Measurements from ENCODE around the gene RASGRF2.
"Not testable (repeated sequence)": the region's sequence is repeated elsewhere in the genome, so short reads cannot be mapped to it uniquely, and the experiment has no call there.

Gene RASGRF2

GRCh38 chr5:81023261-81023970 lies 63.3 kb downstream of the RASGRF2 start:
- DNase-seq, result no peak

DNA sequence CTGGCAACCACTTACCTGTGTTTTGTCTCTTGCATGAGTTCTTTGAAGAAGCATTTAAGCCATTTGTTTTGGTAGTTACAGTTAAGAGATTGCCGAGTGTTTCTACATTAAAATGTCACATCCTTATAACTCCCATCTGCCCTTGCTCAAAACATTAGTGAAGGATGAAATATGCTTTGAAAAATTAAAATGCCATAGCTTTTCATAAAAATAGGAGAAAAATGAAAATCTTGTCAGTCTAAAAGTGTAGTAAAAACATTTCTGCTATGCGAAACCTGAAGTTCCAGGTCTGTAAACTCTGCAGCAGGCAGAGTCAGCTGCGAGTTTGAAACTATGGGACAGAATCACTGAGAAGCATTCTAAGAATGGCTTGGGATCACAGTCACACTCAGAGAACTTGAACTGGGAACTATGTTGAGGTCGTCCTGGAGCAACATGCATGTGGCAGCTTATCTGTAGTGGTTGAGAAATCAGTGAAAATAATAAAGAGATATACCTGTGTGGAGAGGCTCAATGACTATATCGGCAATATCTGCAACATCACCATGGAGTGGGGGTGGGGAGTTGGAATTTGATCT lies 67.4 kb downstream of the RASGRF2 start:
- no peak for DNase-seq

- DNase-seq, result not testable (repeated sequence)
Measured at GRCh38 chr5:81028888-81029287, 68.7 kb downstream of the RASGRF2 start.

DNA sequence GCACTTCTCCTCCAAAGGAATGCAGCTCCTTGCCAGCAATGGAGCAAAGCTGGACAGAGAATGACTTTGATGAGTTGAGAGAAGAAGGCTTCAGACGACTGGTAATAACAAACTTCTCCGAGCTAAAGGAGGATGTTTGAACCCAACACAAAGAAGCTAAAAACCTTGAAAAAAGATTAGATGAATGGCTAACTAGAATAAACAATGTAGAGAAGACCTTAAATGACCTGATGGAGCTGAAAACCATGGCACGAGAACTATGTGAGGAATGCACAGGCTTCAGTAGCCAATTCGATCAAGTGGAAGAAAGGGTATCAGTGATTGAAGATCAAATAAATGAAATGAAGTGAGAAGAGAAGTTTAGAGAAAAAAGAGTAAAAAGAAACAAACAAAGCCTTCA lies 69.6 kb downstream of the RASGRF2 start:
- DNase-seq, result not testable (repeated sequence)

DNA sequence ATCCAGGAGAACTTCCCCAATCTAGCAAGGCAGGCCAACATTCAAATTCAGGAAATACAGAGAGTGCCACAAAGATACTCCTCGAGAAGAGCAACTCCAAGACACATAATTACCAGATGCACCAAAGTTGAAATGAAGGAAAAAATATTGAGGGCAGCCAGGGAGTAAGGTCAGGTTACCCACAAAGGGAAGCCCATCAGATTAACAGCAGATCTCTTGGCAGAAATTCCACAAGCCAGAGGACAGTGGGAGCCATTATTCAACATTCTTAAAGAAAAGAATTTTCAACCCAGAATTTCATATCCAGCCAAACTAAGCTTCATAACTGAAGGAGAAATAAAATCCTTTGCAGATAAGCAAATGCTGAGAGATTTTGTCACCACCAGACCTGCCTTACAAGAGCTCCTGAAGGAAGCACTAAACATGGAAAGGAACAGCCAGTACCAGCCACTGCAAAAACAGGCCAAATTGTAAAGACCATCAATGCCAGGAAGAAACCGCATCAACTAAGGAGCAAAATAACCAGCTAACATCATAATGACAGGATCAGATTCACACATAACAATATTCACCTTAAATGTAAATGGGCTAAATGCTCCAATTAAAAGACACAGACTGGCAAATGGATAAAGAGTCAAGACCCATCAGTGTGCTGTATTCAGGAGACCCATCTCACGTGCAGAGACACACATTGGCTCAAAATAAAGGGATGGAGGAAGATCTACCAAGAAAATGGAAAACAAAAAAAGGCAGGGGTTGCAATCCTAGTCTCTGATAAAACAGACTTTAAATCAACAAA lies 70.3 kb downstream of the RASGRF2 start:
- DNase-seq, result not testable (repeated sequence)

DNA sequence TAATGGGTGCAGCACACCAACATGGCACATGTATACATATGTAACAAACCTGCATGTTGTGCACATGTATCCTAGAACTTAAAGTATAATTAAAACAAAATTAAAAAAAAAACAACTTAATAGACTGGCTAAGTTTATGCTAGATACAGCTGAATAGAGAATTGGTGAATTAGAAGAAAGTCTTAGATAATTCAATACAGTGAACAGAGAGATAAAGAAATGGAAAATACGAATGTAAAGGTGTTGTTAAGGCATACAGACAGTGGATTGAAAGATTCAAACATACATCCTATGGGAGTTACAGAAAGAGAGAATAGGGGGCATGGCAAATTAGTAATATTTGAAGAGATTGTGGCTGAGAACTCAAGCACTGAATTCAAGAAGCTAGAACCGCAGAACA lies 75.4 kb downstream of the RASGRF2 start:
- DNase-seq, result no peak

DNA sequence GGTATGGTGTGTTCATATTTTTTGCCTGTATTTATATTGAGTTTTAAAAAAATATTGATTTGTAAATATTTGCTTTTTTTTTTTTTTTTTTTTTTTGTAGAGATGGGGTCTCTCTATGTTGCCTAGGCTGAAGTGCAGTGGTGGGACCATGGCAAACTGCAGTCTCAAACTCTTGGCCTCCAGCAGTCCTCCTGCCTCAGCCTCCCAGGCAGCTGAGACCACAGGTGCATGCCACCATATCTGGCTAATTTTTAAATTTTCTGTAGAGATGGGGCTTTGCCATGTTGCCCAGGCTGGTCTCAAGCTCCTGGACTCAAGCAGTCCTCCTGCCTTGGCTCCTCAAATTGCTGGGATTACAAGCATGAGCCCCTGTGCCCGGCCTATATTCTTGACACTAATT lies 78.3 kb downstream of the RASGRF2 start:
- no peak for DNase-seq

- no peak for DNase-seq
Measured at GRCh38 chr5:81044868-81045267, 84.7 kb downstream of the RASGRF2 start.

GRCh38 chr5:81045389-81045807 lies 85.2 kb downstream of the RASGRF2 start:
- no peak for DNase-seq

DNA sequence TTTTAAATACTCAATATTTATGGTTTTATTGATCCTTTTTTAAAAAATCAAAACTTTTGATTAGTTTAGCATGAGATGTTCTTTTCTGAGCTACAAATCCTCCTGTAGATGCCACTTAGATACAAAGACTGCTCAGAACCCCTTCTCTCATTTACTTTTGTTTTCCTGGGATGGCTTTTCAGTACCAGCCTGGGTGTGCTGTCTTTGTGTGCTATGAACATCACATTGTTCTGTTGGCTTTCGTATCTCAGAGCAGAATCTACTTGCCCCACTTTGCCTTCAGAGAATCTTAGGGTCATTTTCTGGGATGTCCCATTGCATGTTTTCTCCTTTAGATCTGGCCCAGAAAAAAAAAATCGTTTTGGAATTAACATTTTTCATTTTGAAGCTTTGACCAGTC lies 85.9 kb downstream of the RASGRF2 start:
- DNase-seq, result no peak

DNA sequence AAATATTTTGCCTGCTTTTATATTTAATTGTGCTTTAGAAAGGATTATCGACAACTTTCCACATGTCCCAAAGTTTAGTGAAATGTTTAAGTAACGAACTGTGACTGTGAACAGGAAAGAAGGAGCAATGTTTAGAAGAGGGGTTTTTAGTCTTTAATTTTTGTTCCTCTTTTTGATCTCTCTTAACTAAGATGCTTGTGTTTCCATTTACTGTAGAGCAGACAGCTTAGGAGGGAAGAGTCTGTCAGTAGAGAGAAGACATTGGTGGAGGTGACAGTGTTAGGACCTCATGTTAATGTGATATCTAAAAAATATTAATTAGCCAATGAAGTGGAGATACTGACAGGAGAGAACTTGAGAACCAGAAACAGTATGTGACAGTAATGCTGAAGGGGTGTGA lies 92.2 kb downstream of the RASGRF2 start:
- no peak for DNase-seq

- DNase-seq, result not testable (repeated sequence)
Measured at GRCh38 chr5:81053282-81053681, 93.1 kb downstream of the RASGRF2 start.

DNA sequence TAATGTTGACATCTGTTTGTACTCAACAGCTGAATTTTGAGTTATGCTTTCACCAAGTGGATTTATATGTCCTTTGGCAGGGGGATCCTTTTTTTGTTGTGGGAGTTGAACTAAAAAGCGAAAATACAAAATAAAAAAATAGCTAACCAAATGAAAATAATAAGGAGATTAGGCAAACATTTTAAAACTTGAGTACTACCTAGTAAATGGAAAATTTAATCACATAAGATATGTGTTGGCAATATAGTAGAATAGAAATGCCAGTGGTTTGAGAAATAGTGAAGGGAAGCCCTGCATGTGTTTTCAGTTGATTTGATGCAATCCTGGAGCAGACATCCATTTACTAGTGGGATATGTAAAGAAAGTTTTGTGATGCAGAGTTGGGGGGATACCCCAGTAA lies 98.0 kb downstream of the RASGRF2 start:
- no peak for DNase-seq

DNA sequence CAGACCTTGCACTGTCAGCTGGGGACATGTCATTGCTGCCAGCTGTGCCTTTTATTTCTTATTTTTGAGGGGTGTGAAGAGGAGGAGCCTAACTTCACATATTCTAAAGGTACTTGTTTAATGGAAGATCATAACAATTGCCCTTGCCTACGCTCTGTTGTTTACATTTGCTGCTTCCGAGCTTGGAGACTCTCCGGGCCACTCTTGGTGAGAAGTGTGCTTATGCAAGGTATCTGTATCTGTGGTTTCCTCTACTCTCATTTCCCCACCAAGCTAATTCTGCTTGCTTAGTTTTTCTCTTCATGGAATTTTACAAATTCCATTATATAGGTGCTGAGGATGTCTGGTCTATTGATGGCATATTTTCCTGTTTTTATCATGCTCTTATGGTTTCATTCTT lies 105.3 kb downstream of the RASGRF2 start:
- DNase-seq, result no peak

GRCh38 chr5:81066102-81066501 lies 105.9 kb downstream of the RASGRF2 start:
- DNase-seq, result no peak

DNA sequence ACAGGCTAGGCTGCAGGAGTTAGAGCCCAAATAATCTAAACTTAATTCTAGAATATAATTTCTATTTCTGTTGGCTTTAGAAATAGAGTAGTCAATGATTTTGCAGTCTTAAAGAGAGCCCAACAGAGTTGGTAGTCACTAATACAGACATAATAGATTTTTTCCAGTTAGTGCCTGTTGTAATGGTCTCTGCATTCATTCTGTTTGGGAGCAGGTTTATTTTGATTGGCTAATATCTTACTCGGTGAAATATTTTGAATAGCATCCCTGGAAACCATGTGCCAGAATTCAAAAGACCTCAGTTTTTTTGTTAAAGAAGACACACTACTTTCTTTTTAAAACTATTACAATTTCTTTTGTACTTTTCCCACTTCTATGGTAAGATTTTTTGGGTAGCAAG lies 107.2 kb downstream of the RASGRF2 start:
- DNase-seq, result no peak

DNA sequence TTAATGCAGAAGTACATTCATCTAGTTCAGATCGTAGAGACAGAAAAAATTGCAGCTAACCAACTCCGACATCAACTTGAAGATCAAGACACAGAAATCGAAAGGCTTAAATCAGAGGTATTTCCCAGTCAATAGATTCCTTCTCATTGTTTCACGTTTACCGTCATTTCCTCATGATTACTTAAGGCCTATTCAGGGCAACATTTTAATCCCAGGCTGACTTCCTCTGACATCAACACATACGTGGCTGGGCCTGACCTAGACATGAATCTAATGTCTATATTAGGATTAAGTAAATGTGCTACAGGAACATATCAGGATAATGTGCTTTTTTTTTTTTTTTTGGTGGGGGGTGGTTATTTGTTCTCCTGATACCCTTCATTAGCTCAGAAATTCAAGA lies 107.9 kb downstream of the RASGRF2 start:
- no peak for DNase-seq

DNA sequence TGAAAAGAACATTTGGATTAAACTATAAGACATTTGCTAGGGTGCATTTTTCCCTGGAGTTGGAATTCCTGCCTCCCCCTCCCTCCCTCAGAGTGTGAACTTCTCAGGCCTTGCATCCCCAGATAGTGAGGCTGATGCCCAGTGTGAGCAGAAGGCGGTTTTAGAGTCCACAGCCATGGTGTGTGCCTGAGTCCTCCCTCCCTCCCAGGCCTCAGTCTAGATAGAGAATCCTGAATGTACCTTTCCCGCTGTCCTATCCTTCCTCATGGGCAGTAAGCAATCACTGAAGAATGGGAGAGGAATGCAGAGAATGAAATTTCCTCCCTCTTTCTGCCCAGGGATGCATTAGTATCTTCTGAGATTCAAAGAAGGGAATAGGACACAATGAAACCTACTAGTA lies 108.5 kb downstream of the RASGRF2 start:
- no peak for DNase-seq

DNA sequence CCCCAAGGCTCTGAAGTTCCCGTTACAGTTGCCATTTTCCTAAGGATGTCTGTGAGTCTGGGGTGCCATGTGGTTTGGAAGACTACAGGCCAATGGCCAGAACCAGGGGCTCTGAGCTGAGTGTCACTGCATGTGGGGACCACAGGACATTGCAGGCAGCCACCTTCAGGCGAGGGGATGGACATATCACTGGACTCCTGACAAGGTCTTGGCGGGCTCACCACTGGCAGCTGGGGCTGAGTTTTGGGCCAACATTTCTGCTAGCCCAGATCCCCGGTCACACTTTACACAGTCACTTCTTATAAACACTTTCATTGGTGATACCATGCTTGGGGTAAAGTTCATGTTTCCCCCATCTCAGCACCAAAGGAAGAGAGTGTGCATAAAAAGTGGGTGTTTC lies 109.8 kb downstream of the RASGRF2 start:
- DNase-seq, result no peak

DNA sequence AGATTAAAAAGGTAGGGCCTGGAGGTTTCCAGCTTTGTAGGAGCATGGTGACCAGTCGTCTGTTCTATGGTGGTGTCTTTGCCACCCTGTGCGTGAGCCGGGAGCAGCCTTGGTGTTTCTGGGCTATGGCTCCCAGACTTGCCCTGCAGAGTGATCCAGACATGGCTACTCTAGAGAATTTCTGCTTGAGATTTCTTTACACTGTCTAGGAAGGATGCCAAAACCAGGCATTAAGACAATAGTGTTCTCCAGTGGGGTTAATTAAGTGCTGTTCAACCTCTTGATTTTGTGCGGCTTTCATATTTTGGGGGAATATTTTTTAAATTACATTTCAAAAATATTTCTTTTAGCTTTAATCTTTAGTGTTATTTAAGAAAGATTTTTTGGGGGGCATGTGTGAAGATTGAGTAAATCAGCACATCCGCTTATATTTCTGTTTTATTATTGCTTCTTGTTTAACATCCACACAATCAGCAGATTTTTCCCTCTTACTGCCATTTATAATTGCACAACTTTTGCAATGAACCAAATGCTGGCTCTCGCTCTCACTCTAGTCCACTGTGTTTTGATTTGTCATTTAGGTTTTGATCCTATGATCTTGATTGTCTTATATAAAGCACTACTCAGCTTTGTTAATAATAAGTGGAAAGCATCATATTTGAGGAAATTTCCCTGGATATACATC lies 110.5 kb downstream of the RASGRF2 start:
- no peak for DNase-seq

DNA sequence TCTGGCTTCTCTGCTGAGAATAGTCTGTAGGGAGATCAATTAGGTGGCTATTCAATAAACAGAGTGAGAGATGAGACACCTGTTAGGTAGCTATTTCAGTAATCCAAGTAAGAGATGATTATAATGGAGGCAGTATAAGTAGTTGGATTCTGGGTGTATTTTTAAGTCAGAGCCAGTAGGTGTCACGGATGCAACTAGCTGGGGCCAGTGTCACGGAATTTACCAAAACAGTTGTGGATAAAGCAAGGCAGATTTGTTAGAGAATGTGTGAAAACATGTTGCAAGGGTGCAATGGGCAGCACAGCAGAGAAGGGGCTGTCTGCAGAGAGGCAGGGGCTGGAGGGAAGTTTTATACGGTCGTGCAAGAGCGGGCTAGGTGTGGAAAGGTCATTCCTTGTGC lies 114.9 kb downstream of the RASGRF2 start:
- no peak for DNase-seq

DNA sequence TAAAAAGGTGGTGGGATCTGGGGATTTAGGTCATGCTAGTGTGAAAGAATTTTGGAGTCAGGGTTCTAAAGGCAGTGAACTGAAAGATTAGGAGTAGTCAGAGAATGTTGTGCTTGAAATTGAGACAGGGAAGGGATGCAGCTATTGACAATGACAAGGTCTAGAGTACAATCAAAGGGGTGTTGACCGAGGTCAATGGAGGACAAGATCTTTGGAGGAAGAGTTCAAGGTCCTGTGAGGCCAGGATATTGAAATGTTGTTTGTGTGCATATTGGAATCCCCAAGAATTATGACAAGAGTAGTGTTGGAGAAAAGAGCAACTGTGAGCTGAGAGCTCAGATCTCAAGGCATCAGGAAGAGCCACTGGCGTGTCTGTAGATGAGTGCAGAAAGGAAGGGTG lies 116.9 kb downstream of the RASGRF2 start:
- DNase-seq, result no peak

GRCh38 chr5:81078930-81079329 lies 118.8 kb downstream of the RASGRF2 start:
- DNase-seq, result no peak
